Measurements from ENCODE around the gene MTMR10. TPM values are rescaled to one million over a fixed set of nuclear protein-coding genes. Genes with fewer than 3 reads are reported as not detected.

The MTMR10 gene
- total RNA-seq, 1 donor from 2014 or later, result 28.8 TPM

DNA sequence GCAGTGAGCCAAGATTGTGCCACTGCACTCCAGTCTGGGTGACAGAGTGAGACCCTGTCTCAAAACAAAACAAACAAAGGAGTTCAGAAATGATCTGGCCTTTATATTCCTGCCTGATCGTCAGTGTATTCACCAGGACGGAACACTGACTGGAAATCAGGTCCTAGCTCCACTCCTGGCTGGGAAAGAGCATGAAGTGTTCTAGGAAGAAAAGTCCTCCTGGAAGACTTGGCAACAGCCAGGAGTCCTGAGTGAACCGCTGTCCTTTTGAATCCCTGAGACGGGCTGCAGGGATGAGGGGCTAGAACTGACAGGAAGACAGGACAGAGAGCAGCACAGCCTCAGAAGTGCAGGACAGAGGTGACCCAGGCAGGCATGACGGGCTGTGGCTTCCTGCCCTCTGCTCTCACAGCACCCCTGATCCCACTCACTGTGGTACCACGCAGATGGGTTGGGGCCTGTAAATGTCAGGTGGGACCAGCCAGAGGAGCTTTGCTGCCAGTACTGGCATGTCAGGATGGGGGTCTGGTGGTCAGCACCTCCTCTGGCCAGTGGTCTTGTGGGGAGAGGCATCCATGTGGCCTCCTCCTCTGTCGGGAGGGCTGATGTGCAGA is 64.2 kb downstream of the MTMR10 start:
- intact Hi-C loops (cut with micrococcal nuclease), result no loop called here
- Histone ChIP-seq H3K4me3 (no peak overlapping the region), H3K9me3 (replicated peaks) (no peaks in the 10 kb centered on the region), H3K36me3 (peaks cover 76% of the 10 kb centered on the region), H3K27ac (replicated peaks) (no peak overlapping the region), H3K27me3 (ENCODE audit: low read depth) (no peaks in the 10 kb centered on the region), H3K4me1 (peaks cover 25% of the 10 kb centered on the region)
- TF ChIP-seq, protein P1, sequence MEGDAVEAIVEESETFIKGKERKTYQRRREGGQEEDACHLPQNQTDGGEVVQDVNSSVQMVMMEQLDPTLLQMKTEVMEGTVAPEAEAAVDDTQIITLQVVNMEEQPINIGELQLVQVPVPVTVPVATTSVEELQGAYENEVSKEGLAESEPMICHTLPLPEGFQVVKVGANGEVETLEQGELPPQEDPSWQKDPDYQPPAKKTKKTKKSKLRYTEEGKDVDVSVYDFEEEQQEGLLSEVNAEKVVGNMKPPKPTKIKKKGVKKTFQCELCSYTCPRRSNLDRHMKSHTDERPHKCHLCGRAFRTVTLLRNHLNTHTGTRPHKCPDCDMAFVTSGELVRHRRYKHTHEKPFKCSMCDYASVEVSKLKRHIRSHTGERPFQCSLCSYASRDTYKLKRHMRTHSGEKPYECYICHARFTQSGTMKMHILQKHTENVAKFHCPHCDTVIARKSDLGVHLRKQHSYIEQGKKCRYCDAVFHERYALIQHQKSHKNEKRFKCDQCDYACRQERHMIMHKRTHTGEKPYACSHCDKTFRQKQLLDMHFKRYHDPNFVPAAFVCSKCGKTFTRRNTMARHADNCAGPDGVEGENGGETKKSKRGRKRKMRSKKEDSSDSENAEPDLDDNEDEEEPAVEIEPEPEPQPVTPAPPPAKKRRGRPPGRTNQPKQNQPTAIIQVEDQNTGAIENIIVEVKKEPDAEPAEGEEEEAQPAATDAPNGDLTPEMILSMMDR (IDR thresholded peaks at IDR 0.05; ENCODE audit: borderline replicate concordance), result no peak
- no peak for DNase-seq

DNA sequence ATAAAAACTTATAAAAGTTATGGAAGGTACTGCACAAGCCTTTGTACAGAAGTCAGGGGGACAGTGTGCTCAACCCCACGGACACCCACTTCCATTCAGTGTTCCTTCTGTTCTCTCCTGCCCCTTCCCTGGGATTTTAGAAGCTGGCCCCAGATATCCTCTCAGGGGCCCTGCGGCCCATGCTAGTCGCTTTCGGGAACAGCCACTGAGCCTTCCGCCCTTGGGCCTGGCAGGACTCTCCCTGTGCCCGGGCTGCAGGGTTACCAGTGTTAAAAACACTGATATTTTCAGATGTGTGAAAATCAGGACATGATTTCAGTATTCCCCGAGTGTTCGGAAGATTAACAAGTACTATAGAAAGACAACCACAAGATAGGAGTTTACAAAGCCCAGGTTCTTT is 65.3 kb downstream of the MTMR10 start:
- Histone ChIP-seq H3K9me3 (replicated peaks) (no peaks in the 10 kb centered on the region), H3K36me3 (peaks cover 69% of the 10 kb centered on the region), H3K27ac (replicated peaks) (no peak overlapping the region), H3K4me3 (no peak overlapping the region), H3K4me1 (peaks cover 36% of the 10 kb centered on the region), H3K27me3 (ENCODE audit: low read depth) (no peaks in the 10 kb centered on the region)
- TF ChIP-seq, protein P1 (IDR thresholded peaks at IDR 0.05; ENCODE audit: borderline replicate concordance), result no peak
- DNase-seq, result no peak
- intact Hi-C loops (cut with micrococcal nuclease), result no loop called here

DNA sequence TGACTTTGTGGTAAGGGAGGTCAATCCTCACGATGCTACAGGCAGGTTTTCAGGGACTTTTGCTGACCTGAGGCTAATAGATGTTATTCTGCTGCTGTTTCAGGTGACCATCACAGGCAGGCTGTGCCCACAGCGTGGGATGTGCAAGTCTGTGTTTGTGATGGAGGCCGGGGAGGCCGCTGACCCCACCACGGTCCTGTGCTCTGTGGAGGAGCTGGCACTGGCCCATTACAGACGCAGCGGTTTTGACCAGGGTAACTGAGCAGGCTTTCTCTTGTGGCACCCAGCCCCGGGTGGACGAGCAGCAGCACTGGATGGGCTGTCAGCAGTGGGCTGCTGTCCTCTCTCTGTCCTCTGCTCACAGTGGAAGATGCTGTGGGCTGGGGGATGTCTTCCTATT is 65.7 kb downstream of the MTMR10 start:
- intact Hi-C loops (cut with micrococcal nuclease), result no loop called here
- Histone ChIP-seq H3K9me3 (replicated peaks) (no peaks in the 10 kb centered on the region), H3K27me3 (ENCODE audit: low read depth) (no peaks in the 10 kb centered on the region), H3K4me3 (no peak overlapping the region), H3K36me3 (peaks cover 69% of the 10 kb centered on the region), H3K27ac (replicated peaks) (no peak overlapping the region), H3K4me1 (peaks cover 41% of the 10 kb centered on the region)
- TF ChIP-seq, protein P1 (IDR thresholded peaks at IDR 0.05; ENCODE audit: borderline replicate concordance), result no peak
- DNase-seq, result no peak

DNA sequence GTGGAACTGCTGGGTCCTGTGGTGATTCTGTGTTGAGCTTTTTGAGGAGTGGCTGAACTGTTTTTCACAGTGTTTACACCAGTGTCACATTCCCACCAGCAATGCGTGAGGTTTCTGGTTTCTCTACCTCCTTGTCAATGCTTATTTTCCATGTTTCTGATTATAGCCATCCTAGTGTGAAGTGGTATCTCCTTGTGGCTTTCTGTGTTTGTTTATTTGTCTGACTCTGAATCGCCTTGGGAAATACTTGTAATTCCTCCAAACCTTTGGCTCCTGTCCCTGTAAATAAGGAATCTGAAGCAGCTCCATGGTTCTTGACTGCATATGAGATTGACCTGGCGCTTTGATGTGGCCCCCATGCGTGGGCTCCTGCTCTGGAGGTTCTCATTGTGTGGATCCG is 67.1 kb downstream of the MTMR10 start:
- Histone ChIP-seq H3K27me3 (ENCODE audit: low read depth) (no peaks in the 10 kb centered on the region), H3K27ac (replicated peaks) (peak overlapping the region; percentile 79), H3K9me3 (replicated peaks) (no peaks in the 10 kb centered on the region), H3K4me3 (no peak overlapping the region), H3K4me1 (peaks cover 52% of the 10 kb centered on the region), H3K36me3 (peaks cover 71% of the 10 kb centered on the region)
- TF ChIP-seq, protein P1 (IDR thresholded peaks at IDR 0.05; ENCODE audit: borderline replicate concordance), result no peak
- intact Hi-C loops (cut with micrococcal nuclease), result no loop called here
- no peak for DNase-seq

DNA sequence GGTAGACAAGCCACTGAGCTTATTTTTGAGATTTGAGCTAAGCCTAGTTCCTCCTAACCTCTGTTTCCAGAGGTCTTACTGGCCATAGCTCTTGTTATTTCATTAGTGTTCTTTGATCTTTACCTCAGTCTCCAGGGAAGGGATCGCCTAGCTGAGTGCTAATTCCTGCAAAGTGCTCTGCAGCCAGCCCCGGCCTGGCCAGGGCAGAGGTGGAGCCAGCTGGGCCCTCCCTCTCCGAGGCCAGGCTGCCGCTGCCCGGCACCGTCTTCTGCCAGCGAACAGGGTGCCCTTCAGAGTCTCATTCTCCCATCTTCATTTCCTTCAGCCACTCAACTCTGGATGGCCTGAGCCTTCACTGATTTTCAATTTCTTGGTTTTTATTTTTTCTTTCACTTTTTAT is 68.0 kb downstream of the MTMR10 start:
- peak; percentile 47 for DNase-seq
- TF ChIP-seq, protein P1 (IDR thresholded peaks at IDR 0.05; ENCODE audit: borderline replicate concordance), result no peak

More for the DNA sequence above, 68.0 kb downstream of the MTMR10 start:
- Histone ChIP-seq H3K4me3 (peak overlapping the region; percentile 11), H3K27ac (replicated peaks) (peak overlapping the region; percentile 79), H3K9me3 (replicated peaks) (no peaks in the 10 kb centered on the region), H3K36me3 (peaks cover 69% of the 10 kb centered on the region), H3K27me3 (ENCODE audit: low read depth) (no peaks in the 10 kb centered on the region), H3K4me1 (peaks cover 60% of the 10 kb centered on the region)
- intact Hi-C loops (cut with micrococcal nuclease), result no loop called here

Data from left ventricle myocardium inferior (tissue), 1 donor.